Ovary (tissue), 3 donors: Measurements from ENCODE around the gene SCN1A.

Source experiments
- POLR2A ChIP-seq: fragments of 450-650 bp; IDR thresholded peaks from one replicate; pipeline ENCODE4 v1.6.1; 2017; ENCODE audit warnings: antibody characterized with exemption, mild to moderate bottlenecking, moderate library complexity
- TF ChIP-seq, protein P1 (sequence below), 3 donors: fragments of 450-650 bp in 2 of 3; fragments of 200-600 bp in 1 of 3; IDR thresholded peaks; one replicate each; pipeline versions ENCODE4 v1.5.1 to v1.8.0; 2016 to 2022; ENCODE audit warnings: antibody characterized with exemption in 3 of 3, mild to moderate bottlenecking in 1 of 3
- donor health status: DM: no; HTN: no; CAD: no.

DNA sequence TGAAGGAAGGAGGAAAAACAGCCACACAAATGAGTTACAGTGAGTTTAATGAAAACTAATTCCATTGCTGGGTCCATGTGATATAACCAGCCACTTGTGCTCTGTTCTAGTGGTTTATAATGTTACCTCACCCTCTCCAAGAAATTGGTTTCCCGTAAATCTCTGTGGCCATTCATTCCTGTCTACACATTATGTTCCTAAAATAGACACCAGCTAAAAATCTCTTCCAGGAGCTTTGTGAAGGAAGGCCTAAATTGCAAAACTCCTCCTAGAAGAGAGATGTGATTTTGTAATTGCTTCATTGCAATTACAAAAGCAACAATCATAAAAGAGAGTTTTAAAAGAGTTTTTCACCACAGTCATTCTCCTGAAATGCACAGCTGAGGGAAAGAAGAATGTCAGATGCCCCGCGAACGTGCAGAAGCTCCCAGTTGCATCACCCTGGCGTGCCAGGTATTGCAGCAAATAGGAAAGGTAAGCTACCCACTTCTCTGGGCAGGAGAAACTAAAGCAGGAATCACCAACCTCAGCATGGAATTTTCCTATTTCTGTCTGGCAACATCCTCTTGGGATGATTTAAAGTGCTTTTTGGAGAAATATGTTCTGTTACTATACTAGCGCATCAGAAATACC, 1.7 kb downstream of the SCN1A start:
- TF ChIP-seq, protein P1, sequence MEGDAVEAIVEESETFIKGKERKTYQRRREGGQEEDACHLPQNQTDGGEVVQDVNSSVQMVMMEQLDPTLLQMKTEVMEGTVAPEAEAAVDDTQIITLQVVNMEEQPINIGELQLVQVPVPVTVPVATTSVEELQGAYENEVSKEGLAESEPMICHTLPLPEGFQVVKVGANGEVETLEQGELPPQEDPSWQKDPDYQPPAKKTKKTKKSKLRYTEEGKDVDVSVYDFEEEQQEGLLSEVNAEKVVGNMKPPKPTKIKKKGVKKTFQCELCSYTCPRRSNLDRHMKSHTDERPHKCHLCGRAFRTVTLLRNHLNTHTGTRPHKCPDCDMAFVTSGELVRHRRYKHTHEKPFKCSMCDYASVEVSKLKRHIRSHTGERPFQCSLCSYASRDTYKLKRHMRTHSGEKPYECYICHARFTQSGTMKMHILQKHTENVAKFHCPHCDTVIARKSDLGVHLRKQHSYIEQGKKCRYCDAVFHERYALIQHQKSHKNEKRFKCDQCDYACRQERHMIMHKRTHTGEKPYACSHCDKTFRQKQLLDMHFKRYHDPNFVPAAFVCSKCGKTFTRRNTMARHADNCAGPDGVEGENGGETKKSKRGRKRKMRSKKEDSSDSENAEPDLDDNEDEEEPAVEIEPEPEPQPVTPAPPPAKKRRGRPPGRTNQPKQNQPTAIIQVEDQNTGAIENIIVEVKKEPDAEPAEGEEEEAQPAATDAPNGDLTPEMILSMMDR (IDR thresholded peaks at IDR 0.05), result no peak
- no peak for TF ChIP-seq POLR2A
